ENCODE measurements around the gene CSMD2.

DNA sequence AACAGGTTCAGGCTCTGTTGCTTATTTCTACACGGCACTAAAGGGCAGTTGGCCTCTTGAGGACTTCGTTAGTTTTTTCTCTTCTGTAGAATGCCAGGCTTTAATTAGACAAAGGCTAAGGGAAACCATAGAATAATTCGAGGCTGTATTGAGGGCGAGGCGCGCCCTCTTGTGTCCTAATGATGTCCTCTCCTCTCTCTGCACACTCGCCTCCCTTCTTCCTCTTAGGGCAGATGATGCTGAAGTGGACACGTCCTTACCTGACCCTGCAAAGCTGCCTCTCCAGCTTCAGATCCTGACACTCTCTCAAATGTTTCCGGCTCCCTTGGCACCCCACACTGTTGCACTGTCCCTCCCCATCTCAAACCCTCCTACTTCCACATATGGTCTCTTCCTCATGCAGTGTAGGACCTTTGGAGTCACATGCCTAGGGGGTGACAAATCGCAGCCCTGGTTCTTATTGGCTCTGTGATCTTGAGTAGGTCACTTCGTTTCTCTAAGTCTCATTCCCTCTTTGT, 694.5 kb downstream of the CSMD2 start:
- TF ChIP-seq, protein P1, sequence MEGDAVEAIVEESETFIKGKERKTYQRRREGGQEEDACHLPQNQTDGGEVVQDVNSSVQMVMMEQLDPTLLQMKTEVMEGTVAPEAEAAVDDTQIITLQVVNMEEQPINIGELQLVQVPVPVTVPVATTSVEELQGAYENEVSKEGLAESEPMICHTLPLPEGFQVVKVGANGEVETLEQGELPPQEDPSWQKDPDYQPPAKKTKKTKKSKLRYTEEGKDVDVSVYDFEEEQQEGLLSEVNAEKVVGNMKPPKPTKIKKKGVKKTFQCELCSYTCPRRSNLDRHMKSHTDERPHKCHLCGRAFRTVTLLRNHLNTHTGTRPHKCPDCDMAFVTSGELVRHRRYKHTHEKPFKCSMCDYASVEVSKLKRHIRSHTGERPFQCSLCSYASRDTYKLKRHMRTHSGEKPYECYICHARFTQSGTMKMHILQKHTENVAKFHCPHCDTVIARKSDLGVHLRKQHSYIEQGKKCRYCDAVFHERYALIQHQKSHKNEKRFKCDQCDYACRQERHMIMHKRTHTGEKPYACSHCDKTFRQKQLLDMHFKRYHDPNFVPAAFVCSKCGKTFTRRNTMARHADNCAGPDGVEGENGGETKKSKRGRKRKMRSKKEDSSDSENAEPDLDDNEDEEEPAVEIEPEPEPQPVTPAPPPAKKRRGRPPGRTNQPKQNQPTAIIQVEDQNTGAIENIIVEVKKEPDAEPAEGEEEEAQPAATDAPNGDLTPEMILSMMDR (IDR thresholded peaks at IDR 0.05) = peak; percentile 68 to 78 (median 73)
- TF ChIP-seq EP300 (IDR thresholded peaks at IDR 0.05; ENCODE audit: low read depth) (no peak), POLR2A (IDR thresholded peaks at IDR 0.05) (no peak)

All from transverse colon (tissue), 3 donors.